SU-DHL-6 (cell line): Measurements from ENCODE around the gene SUSD3.

Source experiments
- H2AFZ ChIP-seq: fragments of 200-600 bp; sonication (generic); 2 replicates; pipeline ENCODE4 v1.6.1; 2014; ENCODE audit warnings: low read depth, mild to moderate bottlenecking, moderate library complexity, mixed read lengths, antibody characterized with exemption, low read length; ENCODE audit not compliant: severe bottlenecking
- H3F3A ChIP-seq: fragments of 200-600 bp; shearing (Covaris generic); 2 replicates; pipeline ENCODE4 v1.6.0; 2016; ENCODE audit warnings: antibody characterized with exemption, mild to moderate bottlenecking; ENCODE audit not compliant: insufficient read depth
- H3K27ac ChIP-seq: fragments of 200-600 bp; sonication (generic); 2 replicates; pipeline ENCODE4 v1.5.1; 2016; ENCODE audit warnings: low read depth, mild to moderate bottlenecking, low read length, moderate library complexity, mixed read lengths
- H3K27me3 ChIP-seq: fragments of 200-600 bp; sonication (generic), shearing (Covaris generic); 2 replicates; pipeline ENCODE4 v1.6.0; 2014; ENCODE audit warnings: mild to moderate bottlenecking, low read length
- H3K36me3 ChIP-seq: fragments of 200-600 bp; sonication (generic); 2 replicates; pipeline ENCODE4 v1.6.1; 2014; ENCODE audit warnings: mild to moderate bottlenecking, low read length, mixed read lengths
- H3K4me2 ChIP-seq: fragments of 300-600, 200-600 bp; shearing (Covaris generic), sonication (generic); 2 replicates; pipeline ENCODE4 v1.6.0; 2014; ENCODE audit warnings: low read length, low read depth, mild to moderate bottlenecking; ENCODE audit not compliant: poor library complexity, severe bottlenecking
- H3K4me3 ChIP-seq: fragments of 200-600 bp; sonication (generic); 2 replicates; pipeline ENCODE4 v1.5.1; 2014; ENCODE audit warnings: antibody characterized with exemption, low read length, mild to moderate bottlenecking, mixed read lengths; ENCODE audit not compliant: insufficient read depth, poor library complexity, severe bottlenecking
- H3K79me2 ChIP-seq: fragments of 200-600 bp; sonication (generic); 2 replicates; pipeline ENCODE4 v1.6.1; 2014; ENCODE audit warnings: mild to moderate bottlenecking, low read length, moderate library complexity; ENCODE audit not compliant: insufficient read depth
- H3K9ac ChIP-seq: fragments of 200-600 bp; sonication (generic); 2 replicates; pipeline ENCODE4 v1.7.0; 2014; ENCODE audit warnings: mild to moderate bottlenecking, low read length
- H3K9me2 ChIP-seq: fragments of 200-600 bp; sonication (generic); replicated peaks from 2 replicates; pipeline ENCODE4 v1.6.1; 2014; ENCODE audit warnings: low read length; ENCODE audit not compliant: insufficient read depth
- H3K9me3 ChIP-seq: fragments of 200-600 bp; sonication (generic); 2 replicates; pipeline ENCODE4 v1.6.1; 2014; ENCODE audit warnings: low read length, mixed read lengths; ENCODE audit not compliant: insufficient read depth
- H4K20me1 ChIP-seq: fragments of 200-600 bp; sonication (generic); 2 replicates; pipeline ENCODE4 v1.6.1; 2014; ENCODE audit warnings: low read depth, mild to moderate bottlenecking, antibody characterized with exemption, low read length, moderate library complexity, mixed read lengths
- EZH2phosphoT487 ChIP-seq: fragments of 200-600 bp; sonication (generic), shearing (Covaris generic); conservative IDR thresholded peaks from 2 replicates; pipeline ENCODE4 v1.6.1; 2018; ENCODE audit warnings: mild to moderate bottlenecking, antibody characterized with exemption, low read length, moderate library complexity, mixed read lengths
- TF ChIP-seq, protein P1 (sequence below): fragments of 200-600 bp; sonication (generic); IDR thresholded peaks from one replicate; pipeline ENCODE4 v1.5.1; 2017; ENCODE audit warnings: antibody characterized with exemption, mild to moderate bottlenecking, low read length, moderate library complexity; ENCODE audit not compliant: insufficient read depth, poor library complexity, severe bottlenecking

Gene SUSD3

DNA sequence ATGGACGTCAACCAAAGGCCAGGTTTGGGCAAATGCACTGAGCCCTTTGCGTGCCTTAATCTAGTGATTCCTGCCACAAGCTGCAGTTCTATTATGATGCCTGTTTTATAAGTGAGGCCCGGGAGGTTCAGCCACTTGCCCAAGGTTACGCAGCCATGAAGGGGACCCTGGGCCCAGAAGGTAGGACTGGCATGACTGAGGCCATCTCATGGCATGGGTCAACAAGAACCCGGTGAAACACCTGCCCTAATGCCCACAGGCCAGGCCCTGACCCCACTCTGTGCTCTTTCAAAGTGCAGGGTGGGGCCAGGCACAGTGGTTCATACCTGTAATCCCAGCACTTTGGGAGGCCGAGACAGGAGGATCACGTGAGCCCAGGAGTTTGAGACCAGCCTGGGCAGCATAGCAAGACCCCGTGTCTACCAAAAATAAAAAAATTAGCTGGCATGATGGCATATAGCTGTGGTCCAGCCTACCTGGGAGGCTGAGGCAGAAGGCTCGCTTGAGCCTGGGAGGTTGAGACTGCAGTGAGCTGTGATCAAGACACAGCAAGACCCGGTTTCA is 66.9 kb downstream of the SUSD3 start:
- H2AFZ ChIP-seq = no peak overlapping the region
- no peaks in the 10 kb centered on the region for H3K27me3 ChIP-seq
- H3K27ac ChIP-seq = no peak overlapping the region
- no peaks in the 10 kb centered on the region for H3K79me2 ChIP-seq
- H3K9me2 ChIP-seq = no peaks in the 10 kb centered on the region
- H3K36me3 ChIP-seq = no peaks in the 10 kb centered on the region
- H4K20me1 ChIP-seq = no peaks in the 10 kb centered on the region
- no peaks in the 10 kb centered on the region for H3F3A ChIP-seq
- no peak overlapping the region for H3K4me3 ChIP-seq
- no peak overlapping the region for H3K9ac ChIP-seq
- no peak for TF ChIP-seq EZH2phosphoT487
- no peak overlapping the region for H3K4me2 ChIP-seq
- no peaks in the 10 kb centered on the region for H3K9me3 ChIP-seq

DNA sequence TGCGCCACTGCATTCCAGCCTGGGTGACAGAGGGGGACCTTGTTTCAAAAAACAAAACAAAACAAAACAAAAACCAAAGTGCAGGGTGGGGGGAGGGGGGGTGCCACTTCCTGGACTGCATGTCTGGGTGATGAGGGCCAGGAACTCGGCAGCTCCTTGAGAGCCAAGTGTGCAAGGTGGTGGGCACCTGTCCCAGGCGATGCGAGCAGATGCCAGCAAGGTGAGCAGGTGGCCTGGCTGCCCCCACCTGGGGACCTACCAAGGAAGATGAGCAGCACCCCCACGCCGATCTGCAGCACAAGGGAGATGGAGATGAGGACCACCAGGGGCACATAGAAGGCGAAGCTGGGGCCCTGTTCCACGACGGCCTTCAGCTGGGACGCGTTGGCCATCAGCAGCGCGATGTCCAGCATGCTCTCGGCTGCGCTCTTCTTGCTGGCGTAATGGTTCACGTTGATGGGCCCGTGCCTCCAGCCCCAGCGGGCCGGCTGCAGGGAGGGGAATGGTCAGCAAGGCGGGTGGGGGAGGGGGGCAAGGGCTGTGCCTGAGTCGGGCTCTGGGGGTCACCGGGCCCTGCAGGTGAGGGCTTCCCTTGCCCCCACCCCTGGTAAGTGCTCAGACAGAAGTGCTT is 67.8 kb downstream of the SUSD3 start:
- no peak overlapping the region for H3K9ac ChIP-seq
- TF ChIP-seq EZH2phosphoT487 = no peak
- TF ChIP-seq, protein P1, sequence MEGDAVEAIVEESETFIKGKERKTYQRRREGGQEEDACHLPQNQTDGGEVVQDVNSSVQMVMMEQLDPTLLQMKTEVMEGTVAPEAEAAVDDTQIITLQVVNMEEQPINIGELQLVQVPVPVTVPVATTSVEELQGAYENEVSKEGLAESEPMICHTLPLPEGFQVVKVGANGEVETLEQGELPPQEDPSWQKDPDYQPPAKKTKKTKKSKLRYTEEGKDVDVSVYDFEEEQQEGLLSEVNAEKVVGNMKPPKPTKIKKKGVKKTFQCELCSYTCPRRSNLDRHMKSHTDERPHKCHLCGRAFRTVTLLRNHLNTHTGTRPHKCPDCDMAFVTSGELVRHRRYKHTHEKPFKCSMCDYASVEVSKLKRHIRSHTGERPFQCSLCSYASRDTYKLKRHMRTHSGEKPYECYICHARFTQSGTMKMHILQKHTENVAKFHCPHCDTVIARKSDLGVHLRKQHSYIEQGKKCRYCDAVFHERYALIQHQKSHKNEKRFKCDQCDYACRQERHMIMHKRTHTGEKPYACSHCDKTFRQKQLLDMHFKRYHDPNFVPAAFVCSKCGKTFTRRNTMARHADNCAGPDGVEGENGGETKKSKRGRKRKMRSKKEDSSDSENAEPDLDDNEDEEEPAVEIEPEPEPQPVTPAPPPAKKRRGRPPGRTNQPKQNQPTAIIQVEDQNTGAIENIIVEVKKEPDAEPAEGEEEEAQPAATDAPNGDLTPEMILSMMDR = no peak
- H3K79me2 ChIP-seq = no peaks in the 10 kb centered on the region
- H4K20me1 ChIP-seq = no peaks in the 10 kb centered on the region
- no peaks in the 10 kb centered on the region for H3K36me3 ChIP-seq
- no peaks in the 10 kb centered on the region for H3K9me3 ChIP-seq
- H3K4me3 ChIP-seq = no peak overlapping the region
- H2AFZ ChIP-seq = no peak overlapping the region
- no peak overlapping the region for H3K4me2 ChIP-seq
- no peaks in the 10 kb centered on the region for H3K27me3 ChIP-seq
- no peak overlapping the region for H3K27ac ChIP-seq
- H3F3A ChIP-seq = no peaks in the 10 kb centered on the region
- no peaks in the 10 kb centered on the region for H3K9me2 ChIP-seq

DNA sequence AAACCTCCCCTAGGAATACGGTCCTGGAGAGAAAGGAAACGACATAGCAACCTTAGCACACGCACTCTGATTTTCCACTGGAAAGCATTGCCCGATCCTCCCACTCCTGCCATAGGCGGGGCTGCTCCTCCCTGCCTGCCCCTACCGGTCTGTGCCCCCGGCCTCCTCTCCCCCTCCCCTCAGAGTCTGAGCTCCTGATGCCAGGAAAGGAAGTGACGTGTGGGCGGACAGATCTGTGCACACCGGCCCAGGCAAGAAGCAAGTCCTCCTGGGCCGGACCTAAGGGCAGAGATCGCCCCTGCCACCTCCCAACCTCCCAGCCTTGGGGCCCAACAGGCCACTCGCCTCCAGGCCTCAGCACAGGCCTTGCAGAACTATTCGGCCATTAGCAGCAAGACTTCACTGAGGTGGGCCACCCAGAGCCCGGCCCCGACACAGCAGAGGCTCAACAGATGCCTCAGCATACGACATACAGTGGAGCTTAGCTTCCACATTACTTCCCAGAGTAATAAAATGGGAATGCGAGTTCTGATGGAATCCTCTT is 68.4 kb downstream of the SUSD3 start:
- Histone ChIP-seq H3K4me3 (no peak overlapping the region), H3K27me3 (no peaks in the 10 kb centered on the region), H3K4me2 (no peak overlapping the region), H3K9me3 (no peaks in the 10 kb centered on the region), H2AFZ (no peak overlapping the region), H3K9me2 (no peaks in the 10 kb centered on the region), H3F3A (no peaks in the 10 kb centered on the region), H3K36me3 (no peaks in the 10 kb centered on the region), H4K20me1 (no peaks in the 10 kb centered on the region), H3K79me2 (no peaks in the 10 kb centered on the region), H3K9ac (no peak overlapping the region), H3K27ac (no peak overlapping the region)
- TF ChIP-seq, protein P1 = no peak
- no peak for TF ChIP-seq EZH2phosphoT487

DNA sequence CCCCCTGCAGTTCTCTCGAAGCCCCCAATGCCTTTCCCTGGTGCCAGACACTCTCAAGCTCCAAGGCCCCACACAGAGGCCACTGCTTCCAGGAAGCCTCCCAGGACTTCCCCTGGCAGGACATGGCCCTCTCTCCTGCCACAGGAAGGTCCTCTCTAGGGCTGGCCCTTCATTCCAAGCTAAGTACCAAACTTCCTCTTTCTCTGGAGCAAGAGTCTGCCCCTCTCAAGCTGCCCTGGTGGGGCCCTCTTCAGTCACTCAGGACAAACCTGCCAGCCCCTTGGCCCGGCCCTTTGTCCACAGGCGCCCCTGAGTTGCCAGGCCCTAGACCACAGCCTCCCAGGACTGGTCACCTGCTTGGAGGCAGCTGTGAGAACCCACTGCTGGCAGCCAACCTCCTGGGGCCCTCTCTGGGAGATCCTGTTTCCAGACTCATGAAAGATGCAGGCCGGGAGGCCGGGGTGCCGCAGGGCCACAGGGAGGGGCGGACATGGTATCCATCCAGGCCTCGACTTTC is 69.0 kb downstream of the SUSD3 start:
- H3K9me3 ChIP-seq = no peaks in the 10 kb centered on the region
- no peak overlapping the region for H3K27ac ChIP-seq
- H3F3A ChIP-seq = no peaks in the 10 kb centered on the region
- H4K20me1 ChIP-seq = no peaks in the 10 kb centered on the region
- H3K9me2 ChIP-seq = no peaks in the 10 kb centered on the region
- H3K36me3 ChIP-seq = no peaks in the 10 kb centered on the region
- no peak for TF ChIP-seq EZH2phosphoT487
- TF ChIP-seq, protein P1 = no peak
- H3K9ac ChIP-seq = no peak overlapping the region
- H3K4me3 ChIP-seq = no peak overlapping the region
- no peak overlapping the region for H2AFZ ChIP-seq
- no peaks in the 10 kb centered on the region for H3K79me2 ChIP-seq
- no peak overlapping the region for H3K4me2 ChIP-seq
- H3K27me3 ChIP-seq = no peaks in the 10 kb centered on the region
